NCI-H2081 treated with DMSO at 0.1 percent for 48 hours (cell line): ENCODE measurements around the gene GALNT7.
"Not testable (repeated sequence)": the region's sequence is repeated elsewhere in the genome, so short reads cannot be mapped to it uniquely, and the experiment has no call there.

Experiments used
- DNase-seq: peaks from one replicate; lab custom pipeline; 2025; lab: John Stamatoyannopoulos, UW

GALNT7 gene

DNA sequence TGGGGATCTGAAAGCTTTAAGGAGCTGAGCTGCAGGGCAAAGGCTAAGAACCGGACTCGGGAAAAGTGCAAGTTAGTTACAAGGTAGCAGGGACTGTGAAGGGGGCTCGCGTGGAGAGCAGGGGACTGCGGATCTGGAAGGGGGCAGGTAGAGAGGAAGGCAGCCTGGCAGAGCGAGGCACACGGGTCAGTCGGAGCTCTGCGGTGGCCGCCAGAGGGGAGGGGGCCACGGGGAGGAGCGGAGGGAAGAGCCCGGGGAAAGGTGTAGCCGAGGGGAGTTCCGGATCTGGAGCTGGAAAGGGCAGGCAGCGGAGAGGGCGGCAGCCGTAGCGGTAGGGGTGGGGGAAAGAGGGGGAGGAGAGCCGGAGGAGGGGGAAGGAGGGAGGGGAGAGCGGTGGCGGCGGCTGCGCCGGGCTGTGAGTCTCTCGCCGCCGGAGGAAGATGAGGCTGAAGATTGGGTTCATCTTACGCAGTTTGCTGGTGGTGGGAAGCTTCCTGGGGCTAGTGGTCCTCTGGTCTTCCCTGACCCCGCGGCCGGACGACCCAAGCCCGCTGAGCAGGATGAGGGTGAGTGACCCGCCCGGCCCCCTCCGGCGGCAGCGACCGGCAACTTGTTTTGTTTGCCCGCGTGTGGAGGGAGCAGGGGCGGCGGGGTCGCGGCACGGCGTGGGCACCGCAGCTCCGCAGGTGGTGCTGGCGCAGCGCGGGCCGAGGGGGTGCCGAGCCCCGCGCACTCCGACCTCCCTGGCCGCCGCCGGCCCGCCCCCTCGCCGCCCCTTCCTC lies at the start of gene GALNT7:
Gene GALNT7, plus strand, starts transcription at position 416 of the 782 bp plus-strand sequence. Its CDS starts 25 bp downstream, at position 441.
- DNase-seq: peak; percentile 17

DNA sequence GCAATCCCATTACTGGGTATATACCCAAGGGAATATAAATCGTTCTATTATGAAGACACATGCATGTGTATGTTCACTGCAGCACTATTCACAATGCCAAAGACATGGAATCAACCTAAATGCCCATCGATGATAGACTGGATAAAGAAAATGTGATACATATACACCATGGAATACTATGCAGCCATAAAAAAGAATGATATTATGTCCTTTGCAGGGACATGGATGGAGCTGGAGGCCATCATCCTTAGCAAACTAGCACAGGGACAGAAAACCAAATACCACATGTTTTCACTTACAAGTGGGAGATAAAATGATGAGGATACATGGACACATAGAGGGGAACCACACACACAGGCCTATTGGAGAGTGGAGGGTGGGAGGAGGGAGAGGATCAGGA lies 49.8 kb upstream of the GALNT7 start:
- not testable (repeated sequence) for DNase-seq

DNA sequence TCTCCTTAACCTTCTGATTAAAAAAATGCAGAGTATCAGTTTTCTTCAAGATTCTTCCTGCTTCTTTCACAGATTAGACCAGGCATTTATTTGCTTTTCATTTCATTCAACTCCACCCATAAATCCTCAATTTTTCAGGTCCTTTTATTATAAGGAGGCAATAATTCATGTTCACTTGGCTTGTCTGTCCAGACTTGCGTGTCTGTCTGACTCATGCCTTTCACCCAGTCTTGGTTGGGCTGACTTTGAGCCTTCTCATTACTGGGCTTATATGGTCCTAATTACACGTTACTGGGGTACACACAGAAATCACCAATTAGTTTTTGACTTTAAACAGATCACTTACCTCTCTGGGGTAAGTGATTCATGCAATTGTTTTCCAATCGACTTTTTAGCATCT lies 48.8 kb upstream of the GALNT7 start:
- no peak for DNase-seq

DNA sequence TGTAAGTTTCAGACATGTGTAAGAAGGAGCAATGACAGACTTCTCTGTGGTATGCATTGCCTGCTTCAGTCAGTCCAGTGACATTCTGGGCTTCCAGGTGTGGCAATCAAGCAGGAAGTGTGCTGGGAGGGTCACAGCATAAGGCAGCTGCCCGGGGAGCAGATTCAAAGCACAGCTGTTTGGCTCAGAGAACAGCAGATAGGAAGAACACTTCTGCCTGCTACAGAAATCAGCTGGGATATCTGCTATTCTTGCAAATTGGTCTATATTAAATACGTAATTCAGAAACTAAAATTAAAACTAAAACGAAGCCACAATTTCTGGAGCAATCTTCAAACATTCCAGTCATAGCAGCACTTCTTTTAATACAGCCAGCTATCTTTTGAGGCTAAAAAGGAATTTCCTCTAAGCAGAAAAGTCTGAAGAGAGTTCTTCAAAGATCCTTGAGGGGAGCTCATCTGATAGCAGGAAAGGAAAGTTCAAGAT lies 47.5 kb upstream of the GALNT7 start:
- DNase-seq: no peak

DNA sequence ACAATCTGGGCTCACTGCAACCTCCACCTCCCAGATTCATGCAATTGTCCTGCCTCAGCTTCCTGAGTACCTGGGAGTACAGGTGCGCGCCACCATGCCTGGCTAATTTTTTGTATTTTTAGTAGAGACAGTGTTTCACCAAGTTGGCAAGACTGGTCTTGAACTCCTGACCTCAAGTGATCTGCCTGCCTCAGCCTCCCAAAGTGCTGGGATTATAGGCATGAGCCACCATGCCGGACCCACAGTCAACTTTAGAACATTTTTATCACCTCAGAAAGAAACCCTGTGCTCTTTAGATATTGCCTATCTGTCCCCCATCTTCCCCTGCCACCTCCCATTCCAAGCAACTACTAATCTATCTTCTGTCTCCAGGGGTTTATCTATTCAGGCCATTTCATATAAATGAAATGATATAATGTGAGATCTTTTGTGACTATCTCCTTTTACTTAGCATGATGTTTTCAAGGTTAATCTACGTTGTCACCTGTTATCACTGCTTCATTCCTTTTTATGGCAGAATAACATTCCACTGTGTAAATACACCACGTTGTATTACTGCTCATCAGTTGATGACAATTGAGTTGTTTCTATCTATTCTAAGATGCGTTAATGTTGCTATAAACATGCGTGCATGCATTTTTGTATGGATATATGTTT lies 44.3 kb upstream of the GALNT7 start:
- no peak for DNase-seq

- no peak for DNase-seq
Measured at GRCh38 chr4:173125216-173125812, 43.3 kb upstream of the GALNT7 start.

DNA sequence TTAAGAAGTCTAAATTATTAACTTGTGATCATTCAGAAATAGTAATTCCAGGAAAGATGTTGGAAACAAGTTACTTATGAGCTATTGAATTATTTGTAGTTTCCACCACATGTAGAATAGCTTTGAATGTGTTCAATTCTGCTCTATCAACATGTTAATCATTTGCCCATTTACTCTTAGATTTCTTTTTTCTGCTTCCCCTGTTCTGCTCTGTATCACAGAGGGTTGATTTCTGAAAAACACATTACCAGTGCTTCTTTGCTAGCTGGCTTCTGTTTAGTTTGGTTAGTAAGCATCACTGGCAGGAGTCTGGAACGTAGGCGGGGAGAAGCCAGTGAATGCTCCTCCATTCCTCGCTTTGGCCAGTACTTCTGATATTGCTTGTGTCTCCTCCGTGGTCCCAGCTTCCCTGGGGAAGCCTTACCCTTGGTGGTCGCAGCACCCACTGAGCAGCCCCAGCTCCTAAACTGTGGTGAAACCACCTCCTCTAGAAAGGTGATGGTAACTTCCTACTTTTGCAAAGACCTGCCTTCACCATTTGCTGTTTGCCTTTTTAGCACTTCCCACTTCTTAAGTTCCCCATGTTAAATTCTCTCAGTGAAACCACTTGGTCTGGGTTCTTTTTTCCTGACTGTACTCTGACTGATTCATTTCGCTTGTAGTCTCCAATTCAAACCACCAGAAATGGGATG lies 40.3 kb upstream of the GALNT7 start:
- no peak for DNase-seq

- DNase-seq: no peak
Measured at GRCh38 chr4:173130687-173131086, 37.9 kb upstream of the GALNT7 start.

- DNase-seq: no peak
Measured at GRCh38 chr4:173134426-173134825, 34.2 kb upstream of the GALNT7 start.

GRCh38 chr4:173135241-173135847 lies 33.3 kb upstream of the GALNT7 start:
- DNase-seq: no peak

- no peak for DNase-seq
Measured at GRCh38 chr4:173138624-173139023, 30.0 kb upstream of the GALNT7 start.

GRCh38 chr4:173139561-173139960 lies 29.1 kb upstream of the GALNT7 start:
- DNase-seq: no peak

DNA sequence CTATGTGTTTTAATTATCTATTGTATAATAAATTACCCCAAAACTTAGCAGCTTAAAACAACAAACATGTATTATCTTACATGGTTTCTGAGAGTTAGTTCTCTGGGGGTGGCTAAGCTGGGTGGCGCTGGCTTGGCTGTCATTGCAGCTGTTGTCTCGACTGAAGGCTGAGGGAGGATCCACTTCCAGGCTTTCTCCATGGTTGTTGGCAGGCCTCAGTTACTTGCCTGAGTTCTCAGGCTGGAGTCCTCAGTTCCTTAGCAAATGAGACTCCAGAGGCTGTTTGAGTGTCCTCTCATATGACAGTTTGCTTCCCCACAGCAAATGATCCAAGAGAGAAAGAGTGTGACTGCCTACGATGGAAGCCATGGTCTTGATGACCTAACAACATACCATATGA lies 23.5 kb upstream of the GALNT7 start:
- DNase-seq: no peak

- no peak for DNase-seq
Measured at GRCh38 chr4:173146456-173146855, 22.2 kb upstream of the GALNT7 start.

- no peak for DNase-seq
Measured at GRCh38 chr4:173151496-173151895, 17.1 kb upstream of the GALNT7 start.

DNA sequence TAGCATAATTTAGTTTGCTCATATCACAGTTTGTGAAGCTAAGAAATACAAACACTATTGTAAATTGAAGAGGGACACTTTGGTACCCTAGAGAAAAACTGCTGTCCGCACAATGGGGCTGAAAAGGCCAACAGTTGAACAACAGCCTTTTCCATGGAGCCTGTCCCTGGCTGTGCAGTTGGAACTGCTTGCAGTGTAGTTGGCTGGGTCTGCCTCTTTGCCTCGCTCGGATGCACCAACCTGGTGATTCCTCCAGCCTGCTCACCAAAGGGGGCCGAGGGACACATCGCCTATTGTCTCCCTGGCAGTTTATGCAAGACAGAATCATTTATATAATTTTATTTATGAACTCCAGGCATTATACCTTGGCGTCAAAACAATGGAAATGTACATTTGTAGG lies 16.5 kb upstream of the GALNT7 start:
- DNase-seq: no peak

DNA sequence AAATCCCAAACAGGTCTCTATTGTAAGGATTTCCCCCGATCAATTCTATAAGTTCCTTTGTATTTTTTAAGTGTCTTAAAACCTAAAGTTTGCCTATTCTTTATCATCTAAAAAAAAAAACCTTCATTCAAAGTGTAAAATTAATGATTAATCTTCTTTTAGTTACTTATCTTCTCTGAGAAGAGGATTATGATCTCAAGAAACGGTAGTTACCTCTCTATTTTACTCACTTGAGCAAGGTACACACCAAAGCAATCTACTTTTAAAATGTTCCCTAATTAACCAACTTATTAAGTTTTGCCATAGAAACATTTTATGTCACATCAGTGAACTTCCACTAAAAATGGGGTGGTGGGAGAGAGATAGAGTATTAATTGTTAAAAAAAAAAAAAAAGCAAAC lies 15.2 kb upstream of the GALNT7 start:
- no peak for DNase-seq

GRCh38 chr4:173159791-173160190 lies 8.8 kb upstream of the GALNT7 start:
- no peak for DNase-seq

DNA sequence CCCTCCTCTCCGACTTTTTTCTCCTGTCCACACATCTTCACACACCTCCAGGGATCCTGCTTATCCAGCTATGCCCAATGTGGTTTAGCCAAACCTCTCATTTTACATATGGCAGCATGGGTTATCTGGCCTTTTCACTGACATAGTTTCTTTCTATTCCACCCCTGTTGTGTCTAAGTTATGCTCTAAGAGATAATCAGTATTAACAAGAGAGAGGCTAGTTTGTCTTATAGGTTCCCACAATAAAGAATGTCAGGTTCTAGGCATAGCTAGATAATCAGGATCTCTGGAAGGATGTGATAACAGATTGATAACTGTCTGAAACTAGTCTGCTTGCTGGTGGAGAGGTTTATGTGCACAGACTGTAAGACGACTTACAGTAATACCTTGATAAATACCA lies 7.7 kb upstream of the GALNT7 start:
- no peak for DNase-seq

GRCh38 chr4:173161311-173161710 lies 7.3 kb upstream of the GALNT7 start:
- no peak for DNase-seq

- DNase-seq: no peak
Measured at GRCh38 chr4:173165706-173166105, 2.9 kb upstream of the GALNT7 start.

DNA sequence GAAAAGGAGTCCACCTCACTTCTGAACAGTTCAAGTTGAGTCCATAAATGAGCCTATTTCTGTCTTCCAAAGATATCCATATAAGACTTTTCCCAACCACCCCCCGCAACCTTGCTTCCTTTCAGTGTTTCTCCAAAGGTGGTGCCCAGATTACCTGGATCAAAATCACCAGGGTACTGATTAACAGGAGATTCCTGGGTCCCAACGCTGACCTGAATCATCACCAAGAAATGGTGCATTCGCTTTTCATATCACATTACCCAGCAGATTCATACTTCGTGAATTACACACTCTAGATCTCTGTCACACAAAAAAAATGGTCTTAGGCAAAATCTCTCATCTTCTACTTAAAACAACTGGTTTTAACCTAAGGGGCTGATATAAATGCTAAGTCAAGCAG lies 2.1 kb upstream of the GALNT7 start:
- no peak for DNase-seq
